ENCODE measurements around the gene PGGT1B.
"Not testable (repeated sequence)": the region's sequence is repeated elsewhere in the genome, so short reads cannot be mapped to it uniquely, and the experiment has no call there.

PGGT1B gene

DNA sequence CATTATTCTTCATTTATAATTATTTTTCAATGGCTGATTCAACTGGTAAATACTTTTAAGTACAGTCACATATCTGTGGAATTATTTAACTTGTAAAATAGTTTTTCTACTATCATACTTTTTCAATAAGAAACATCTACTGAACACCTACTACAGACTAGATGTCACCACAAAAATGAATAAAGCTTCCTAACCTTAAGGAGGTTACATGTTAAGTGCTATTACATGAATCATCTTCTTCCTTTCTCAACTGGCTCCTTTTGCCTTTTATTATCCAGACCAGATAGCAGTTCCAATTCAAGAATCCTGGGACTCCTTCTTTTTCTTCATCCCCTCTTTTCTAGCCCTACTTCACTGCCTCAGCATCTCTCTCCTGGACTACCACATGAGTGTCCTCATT is 4.7 kb downstream of the PGGT1B start:
- DNase-seq (ENCODE audit: low read depth) = no peak

DNA sequence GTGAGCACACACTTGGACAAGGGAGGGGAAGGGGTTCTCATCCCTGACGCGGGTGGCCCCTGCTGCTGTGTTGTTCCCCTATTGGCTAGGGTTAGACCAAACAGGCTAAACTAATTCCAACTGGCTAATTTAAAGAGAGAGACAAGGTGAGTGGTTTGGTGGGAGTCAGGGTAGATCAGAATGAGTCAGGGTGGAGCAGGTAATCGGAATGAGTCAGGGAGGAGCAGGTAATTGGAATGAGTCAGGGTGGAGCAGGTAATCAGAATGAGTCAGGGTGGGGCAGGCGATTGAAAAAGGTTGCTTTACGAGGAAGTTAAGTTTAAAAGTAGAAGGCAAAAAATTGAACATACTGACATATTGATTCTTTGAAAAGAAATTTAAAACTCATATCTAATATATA is 13.3 kb downstream of the PGGT1B start:
- not testable (repeated sequence) for DNase-seq (ENCODE audit: low read depth)

DNA sequence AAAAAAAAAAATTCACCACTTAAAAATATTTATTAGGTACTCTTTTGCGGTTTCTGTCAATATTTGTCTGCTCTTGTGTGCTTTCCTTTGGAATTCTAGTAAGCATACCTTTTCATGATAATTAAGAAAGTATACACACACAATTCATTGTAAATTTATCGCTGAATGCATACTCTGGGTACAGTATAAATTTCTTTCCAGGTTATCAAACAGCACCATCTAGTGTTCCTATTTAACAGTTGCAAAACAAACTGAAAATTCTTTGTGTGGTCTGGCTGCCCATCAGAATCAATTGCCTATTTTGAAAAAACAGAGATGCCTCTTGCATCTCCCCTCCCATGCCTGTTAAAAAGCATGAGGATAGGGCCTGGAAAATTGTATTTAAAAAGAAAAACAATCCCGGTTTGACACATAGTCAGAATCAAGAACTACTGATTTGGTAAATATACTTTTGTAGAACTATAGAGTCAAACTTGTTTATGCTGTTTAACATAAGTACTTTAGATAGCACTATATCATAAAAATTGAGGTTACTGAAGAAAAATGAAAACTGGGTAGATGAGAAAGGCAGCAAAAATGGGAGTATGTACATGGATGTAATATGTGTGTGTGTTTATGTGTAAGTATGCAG is 16.2 kb downstream of the PGGT1B start:
- DNase-seq (ENCODE audit: low read depth) = no peak

DNA sequence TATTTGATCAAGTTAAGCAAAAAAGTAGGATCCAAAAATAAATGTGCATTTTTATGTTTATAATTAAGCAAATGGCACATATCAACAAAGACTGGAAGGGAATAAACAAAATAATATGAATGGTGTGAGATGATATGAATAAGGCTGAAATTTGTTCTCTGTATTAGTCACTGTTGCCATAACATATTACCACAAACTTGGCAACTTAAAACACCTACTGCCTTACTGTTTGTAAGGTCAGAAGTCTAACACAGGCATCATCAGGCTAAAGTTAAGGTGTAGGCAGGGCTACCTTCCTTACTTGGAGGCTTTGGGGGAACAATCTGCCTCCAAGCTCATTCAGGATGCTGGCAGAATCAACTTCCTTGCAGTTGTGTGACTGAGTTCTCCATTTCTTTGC is 19.3 kb downstream of the PGGT1B start:
- DNase-seq (ENCODE audit: low read depth) = no peak

GRCh38 chr5:115241881-115242642 is 20.6 kb downstream of the PGGT1B start:
- no peak for DNase-seq (ENCODE audit: low read depth)

GRCh38 chr5:115237066-115237465 is 25.6 kb downstream of the PGGT1B start:
- DNase-seq (ENCODE audit: low read depth) = no peak

DNA sequence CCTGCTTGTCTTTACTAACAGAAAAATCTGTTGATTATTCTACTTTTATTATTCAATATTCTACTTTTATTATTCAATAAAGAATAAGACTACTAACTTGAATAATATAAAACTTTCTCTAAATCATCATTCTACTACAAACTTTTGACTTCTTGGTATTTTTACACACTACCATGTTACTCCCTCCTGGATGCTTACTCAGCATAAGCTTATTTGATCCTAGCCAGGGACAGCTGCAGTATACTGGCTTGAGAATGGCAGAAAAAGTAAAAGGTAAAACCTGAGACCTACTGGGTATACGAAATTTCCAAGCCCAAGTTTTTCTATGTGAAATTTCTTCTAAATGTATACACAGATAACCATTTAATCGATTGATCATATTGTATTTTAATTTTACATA is 26.1 kb downstream of the PGGT1B start:
- DNase-seq (ENCODE audit: low read depth) = no peak

- no peak for DNase-seq (ENCODE audit: low read depth)
These were observed 31.1 kb downstream of the PGGT1B start for GRCh38 chr5:115231598-115231997.

DNA sequence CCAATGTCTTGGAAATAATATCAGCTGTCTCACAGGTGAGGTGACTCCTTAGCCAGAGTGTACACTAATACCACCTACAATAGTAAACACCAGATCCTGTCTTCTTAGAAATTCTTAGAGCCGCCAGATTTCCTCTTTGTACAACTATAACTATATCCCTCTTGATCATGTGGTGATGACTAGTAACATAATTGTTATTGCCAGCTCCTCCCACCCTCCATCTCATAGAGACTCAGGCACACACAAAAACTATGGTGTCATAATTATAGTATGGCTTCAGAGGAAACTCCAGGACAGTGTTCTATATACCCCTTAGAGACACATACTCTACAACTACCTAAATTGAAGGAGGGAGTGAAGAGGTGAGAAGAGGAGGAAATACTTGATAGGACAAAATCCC is 33.1 kb downstream of the PGGT1B start:
- no peak for DNase-seq (ENCODE audit: low read depth)

DNA sequence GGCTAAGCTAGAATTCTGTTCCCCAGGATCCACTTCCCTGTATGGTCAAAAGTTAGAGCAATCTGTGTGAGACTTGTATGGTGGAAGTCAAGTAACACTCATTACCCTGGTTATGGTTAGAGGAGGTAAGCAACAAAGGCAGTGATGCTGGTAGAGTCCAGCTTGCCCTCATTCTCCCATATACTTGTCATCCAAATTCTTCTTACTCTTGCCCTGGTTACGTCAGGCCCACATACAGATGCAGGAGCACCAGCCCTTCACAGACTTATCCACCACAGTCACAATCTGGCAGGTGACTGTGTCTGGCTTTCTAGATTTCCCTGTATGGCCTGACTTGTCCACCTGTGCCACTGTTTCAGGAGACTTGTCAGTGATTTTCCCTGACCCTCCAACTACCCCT is 35.4 kb downstream of the PGGT1B start:
- DNase-seq (ENCODE audit: low read depth) = no peak

DNA sequence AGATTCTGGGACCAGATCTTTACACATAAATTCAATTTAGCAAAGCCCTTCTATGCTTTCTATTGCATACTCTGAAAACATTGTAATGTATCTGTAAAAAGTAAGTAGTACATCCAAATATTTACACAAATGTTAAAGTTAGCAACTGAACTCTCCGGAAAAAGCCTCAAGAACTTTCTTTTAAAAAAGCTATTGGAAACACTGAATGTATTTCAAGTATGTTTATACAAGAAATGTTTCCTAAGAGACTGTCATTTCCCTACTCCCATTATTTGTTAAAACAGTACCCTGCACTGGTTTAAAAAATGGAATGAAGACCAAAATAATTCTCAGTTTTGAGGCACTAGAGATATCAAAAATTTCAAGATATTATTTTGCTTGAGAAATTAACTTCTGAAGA is 48.1 kb downstream of the PGGT1B start:
- DNase-seq (ENCODE audit: low read depth) = no peak

- no peak for DNase-seq (ENCODE audit: low read depth)
These were observed 53.4 kb downstream of the PGGT1B start for GRCh38 chr5:115209279-115209678.

GRCh38 chr5:115202952-115203351 is 59.7 kb downstream of the PGGT1B start:
- DNase-seq (ENCODE audit: low read depth) = no peak

- no peak for DNase-seq (ENCODE audit: low read depth)
These were observed 66.5 kb downstream of the PGGT1B start for GRCh38 chr5:115196161-115196560.

DNA sequence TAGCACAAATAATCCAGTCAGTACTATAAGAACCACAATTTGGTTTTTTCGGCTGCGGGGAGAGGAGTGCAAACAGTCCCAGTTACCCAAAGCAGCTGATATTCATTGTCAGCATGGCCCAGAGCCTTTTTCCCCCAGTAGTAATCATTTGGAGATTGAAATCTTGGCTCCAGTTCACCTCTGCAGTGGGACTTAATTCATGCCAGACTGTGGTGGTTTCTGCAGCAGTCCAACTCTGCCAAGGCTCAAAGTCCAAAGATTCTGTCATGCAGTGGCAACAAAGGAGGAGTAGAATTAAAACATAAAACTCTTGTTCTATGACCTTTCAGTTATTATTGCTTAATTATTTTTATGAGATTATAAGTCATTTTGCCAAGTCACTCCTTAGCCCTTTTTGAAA is 68.0 kb downstream of the PGGT1B start:
- no peak for DNase-seq (ENCODE audit: low read depth)

DNA sequence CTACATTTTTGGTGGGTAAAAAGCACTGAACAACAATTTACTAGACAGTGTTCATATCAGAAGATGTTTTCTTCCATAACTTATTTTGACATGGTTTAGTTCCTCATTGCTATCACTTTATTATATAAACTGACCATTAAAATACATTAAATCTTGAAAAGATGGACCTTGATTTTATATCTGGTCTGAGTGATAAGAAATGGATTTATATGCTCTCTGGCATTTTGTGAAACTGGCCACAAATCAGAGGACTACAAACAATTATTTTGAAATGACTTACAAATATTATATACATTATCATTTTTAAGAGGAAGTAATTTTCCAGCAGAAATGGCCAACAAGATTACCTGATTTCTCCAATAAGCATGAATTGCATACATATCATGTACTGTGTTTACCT is 69.4 kb downstream of the PGGT1B start:
- DNase-seq (ENCODE audit: low read depth) = no peak

DNA sequence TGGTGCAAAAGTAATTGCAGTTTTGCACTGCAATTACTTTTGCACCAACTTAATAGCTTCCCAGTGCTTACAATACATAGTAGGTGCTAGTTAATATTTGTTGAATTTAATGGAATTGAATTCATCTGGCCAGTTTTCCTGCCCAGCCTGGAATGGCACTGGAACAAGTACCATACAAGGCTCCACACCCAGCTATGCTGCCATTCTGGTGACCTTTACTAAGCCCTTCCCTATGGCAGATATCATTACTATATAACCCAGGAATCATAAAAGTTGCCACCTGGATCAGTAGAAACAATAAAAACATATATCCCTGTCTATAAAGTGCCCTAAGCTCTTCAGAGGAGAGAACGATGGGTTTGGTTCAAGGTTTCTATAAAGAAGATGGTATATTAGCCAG is 70.6 kb downstream of the PGGT1B start:
- DNase-seq (ENCODE audit: low read depth) = no peak

- DNase-seq (ENCODE audit: low read depth) = no peak
These were observed 71.1 kb downstream of the PGGT1B start for GRCh38 chr5:115191474-115192031.

GRCh38 chr5:115190388-115190787 is 72.3 kb downstream of the PGGT1B start:
- DNase-seq (ENCODE audit: low read depth) = no peak

DNA sequence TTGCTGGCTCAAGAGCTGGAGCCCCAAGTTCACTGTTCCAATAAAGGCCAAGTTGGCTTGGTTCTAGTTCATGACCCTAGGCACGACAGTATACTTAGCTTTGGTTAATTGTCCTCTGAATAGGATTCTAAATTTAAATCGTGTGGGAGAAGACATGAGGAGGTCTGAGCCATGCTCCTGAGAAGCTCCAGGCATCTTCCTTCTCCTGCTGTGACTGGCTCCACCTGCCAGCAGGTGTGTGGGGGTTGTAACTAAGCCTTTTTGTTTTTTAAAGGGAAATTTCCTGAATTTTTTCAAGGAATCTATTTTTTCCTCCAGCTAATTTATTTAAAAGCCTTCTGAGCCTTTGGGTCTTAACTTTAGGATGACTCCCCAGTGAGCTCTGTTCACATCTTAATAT is 72.8 kb downstream of the PGGT1B start:
- DNase-seq (ENCODE audit: low read depth) = no peak

DNA sequence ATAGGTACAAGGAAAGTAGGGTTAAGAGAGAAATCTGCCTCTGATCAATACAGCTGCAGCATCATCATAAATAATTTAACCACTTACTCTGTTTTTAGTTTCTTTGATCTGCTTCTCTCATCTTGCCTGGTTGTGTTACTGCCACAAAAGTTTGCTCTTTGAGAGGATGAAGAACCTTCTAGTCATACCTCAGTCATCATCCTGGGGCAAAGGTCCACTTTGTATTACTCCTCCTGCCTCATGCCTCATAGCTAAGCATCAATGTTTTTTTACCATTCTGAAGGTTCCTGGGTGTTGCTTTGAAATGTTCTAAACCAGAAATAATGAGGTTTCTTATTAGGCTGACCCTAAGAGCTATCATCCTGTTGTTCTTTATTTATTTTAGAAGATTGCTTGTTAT is 75.9 kb downstream of the PGGT1B start:
- DNase-seq (ENCODE audit: low read depth) = no peak

DNA sequence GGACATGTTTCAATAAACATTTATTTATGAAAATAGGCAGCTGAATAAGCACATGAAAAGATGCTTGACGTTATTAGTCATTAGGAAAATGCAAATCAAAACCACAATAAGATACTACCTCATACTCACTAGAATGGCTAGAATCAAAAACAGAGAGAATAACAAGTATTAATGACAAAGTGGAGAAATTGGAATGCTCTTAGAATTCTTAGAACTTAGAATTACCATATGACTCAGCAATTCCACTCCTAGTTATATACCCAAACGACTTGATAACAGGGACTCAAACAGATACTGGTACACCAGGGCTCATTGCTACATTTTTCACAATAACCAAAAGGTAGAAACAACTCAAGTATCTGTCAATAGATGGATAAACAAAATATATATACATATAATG is 77.9 kb downstream of the PGGT1B start:
- no peak for DNase-seq (ENCODE audit: low read depth)

- DNase-seq (ENCODE audit: low read depth) = no peak
These were observed 80.9 kb downstream of the PGGT1B start for GRCh38 chr5:115181757-115182156.
